HG03103 (cell line): ENCODE measurements around the gene NFKBIE.

Experiments used
- ATAC-seq: cut with Tn5 transposase; IDR thresholded peaks from one replicate; pipeline ENCODE4 v1.9.1; 2021; ENCODE audit warnings: low read depth; ENCODE audit not compliant: unreplicated experiment

NFKBIE gene

DNA sequence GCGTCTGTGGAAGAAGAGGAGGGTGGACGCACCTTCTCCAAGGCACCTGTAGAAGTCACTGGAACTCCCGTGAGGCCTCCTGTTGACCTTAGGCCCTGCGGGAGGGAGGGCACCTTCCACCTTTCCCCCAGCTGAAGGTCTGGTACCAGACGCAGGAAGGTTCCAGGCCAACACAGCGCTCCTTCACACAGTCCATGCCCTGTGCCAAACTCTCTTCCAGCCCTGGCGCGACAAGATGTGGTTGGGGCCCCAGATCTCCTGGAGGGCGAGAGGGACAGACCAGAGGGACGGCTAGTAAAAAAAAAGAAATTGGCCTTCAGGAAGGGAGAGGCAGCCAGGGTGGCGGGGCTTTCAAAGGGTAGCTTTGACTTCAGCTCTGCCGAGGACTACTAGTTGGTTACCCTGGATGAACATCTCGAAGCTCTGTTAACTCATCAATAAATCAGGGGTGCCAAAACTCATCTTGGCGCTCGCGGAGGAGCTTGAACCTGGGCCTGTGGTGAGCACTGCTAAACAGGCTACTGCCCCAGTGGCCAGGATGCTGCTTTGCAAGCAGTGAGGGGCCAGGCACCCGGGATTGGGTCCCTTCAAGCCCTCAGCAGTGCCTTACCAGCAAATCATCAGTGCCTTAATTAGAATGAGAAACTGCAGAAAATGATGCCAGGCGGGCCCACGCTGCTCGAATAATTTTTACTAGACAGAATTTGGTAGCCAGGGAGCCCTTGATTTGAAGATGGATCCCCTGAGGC, 32.9 kb upstream of the NFKBIE start:
- ATAC-seq = no peak

DNA sequence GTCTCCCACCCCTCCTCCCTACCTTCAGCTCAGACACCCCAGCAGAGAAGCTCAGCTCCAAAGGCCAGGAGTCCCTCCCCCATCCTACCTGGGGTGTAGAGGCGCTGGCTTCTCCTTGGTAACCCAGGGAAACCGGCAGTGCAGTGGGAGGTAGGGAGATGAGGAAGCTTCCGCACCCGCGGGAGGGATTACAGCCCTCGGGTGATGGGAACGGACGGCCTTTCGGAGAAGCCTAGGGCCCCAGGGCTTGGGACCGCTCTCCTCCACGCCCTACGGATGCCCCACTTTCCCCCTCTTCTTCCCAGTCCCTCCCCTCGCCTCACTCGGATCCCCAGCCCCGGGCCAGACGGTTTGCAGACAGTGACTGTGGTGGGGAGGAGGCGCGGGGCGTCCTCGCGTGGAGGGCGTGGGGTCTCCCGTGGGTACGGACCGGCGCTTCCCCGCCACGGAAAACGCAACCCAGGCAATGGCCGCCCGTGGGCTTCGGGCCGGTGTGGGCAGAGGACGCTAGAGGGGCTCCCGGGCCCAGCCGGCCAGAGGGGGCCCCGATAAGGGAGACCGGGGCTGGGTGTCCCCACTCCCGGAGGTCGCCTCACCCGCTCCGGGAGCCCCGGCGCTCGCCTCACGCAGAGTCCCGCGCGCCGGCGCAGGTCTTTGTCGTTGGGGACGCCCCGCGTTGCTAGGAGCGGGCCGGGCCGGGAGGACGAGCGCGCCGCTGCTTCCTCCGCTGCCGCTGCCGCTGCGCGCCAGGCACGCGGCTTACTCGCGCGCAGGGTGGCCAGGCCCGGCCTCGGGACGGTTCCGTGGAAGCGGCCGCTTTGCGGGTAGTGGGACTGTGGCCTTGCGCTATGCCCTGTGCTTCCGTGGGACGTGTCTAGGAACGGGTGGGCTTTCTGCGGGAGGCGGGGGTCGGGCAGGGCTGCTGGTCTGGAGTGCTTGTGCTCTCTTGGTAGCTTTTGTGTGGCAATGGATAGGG, 32.0 kb upstream of the NFKBIE start:
- no peak for ATAC-seq

DNA sequence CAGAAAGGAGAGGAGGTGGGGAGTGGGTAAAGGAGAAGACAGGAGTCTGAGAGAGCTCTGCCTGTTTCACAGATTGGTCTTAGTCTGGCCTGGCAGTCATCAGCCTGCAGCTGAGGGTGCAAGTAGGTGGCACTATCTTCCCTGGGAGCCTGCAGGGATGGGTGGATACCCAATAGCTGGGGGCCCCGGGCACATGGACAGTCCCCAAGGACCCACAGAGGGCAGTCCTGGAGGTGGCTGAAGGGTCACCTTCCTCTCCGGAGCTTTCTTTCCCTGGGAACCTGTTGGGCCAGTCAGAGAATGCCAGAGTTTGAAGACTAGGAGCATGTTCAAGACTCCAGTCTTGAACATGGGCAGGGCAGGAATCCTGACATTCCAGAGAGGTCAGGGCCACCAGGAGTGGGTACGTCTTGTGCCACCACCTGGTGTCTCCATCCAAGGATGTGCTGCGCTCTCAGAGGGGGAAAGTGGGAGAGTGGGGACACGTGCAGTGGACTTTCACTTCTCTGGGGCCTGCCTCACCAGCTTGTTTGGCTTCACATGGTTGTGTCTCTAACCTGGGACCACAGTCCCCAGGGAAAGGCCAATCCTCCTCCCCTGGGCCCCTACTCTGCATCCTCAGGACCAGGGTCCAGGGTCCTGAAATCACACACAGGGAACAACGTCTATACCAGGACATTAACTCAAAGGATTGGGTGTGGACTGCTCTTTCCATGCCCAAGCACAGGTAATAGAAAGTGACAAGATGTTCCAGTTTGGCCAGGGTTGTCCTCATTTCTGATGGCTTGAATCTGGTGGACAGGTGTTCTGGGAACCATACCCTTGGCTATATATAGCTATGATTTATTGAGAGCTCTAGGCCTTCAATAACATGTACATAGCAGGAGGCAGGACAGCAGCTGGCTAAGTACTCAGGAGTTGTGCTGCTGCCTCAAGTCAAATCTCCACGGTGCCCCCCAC, 29.8 kb upstream of the NFKBIE start:
- ATAC-seq = no peak

DNA sequence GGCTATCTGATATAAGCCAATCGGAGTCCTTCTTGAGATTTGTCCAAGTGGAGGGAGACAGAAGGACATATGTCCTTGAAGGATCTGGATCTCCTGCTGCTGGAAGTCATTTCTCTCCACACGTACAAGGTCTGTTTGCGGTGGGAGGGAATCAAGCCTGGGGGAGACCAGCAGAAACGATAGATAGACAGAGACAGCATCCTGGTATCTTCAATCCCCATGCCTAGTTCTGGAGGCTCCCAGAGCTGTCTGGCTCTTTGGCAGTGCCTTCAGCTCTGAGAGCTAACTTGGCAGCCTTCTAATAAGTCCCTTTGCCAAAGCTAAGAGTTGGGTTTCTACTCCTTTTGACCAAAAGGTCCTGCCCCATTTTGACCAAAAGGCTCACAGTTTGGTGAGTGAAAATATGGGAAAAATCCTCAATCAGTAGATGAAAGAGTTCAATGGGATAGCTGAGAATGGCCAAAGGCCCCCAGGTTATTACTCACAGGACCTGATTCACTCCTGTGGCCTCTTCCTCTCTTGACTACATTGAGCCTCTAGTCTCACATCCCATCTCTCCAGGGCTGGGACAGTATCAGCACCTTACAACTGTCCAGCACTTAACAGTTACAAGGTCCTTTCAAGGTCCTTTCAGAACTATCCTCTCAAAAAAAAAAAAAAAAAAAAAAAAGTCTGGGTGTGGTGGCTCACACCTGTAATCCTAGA, 27.5 kb upstream of the NFKBIE start:
- no peak for ATAC-seq

DNA sequence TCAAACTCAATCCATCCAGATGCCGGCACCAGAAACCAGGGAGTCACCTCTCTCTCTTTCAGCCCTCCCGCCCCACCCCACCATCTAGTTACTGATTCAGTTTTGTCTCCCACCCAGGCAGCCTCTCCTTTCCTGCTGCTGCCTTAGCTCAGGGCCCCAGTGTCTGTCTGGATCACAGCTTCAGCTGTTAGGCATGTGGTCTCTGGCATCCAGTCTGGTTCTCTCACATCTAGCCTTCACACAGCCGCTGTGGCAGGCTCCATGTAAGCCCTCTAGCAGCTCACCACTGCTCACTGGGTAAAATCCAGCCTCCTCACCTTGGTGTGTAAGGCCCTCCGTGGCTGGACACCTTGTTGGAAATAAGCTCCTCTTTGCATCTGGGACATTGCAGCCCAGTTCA, 26.5 kb upstream of the NFKBIE start:
- ATAC-seq = no peak

DNA sequence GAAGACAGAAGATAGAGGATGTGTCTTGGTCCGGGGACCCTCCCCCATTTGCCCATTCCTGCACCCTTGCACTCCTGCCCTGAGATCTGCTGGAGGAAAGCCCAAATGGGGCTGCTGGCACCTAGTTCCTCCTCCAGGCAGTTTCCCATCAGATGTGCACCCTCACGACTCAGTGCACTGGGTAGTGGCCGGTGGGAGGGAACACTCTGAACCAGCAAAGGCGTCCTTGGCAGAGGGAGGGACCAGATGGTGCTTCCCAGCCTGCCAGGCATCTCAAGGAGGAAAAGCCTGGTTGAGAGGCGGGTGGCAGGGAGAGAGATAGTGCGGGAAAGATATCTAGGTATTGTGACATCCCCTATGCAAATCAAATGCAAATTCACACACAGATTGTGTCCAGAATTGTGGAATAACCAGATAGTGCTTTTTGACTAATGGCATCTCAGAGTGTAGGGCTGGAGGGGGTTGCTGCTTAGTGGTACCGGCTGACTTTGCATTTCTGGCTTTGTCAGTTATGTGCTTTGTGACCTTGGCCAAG, 24.4 kb upstream of the NFKBIE start:
- ATAC-seq = no peak

DNA sequence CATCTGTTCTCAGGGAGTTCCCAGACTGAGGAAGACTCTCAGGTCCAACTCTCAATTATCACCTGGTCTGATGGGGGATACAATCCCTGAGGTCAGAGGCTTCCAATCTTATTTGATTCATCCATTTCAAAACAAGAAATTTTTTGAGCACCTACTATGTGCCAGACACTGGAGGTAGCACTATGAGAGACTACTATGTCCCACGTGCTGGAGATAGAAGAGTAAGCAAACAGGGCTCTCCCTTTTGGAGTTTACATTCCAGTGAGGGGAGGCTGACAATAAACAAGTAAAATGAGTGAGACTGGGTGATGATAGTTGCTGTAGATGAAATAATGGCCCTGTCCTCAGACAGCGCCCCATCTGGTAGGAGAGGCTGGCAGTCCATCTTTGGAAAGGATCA, 21.4 kb upstream of the NFKBIE start:
- no peak for ATAC-seq

DNA sequence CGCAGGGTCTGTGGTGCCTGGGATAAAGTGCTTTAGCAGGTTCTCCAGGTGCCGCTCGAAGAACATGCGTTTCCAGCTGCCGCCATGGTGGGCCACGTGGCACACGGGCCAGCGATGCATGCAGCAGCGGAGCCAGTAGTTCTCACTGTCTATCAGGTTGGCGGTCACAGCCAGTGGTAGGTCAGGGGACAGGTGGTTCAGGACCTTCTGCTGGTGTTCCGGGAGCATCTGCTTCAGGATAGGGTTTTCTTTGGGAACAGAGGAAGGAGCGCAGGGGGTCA, 20.9 kb upstream of the NFKBIE start:
- no peak for ATAC-seq

DNA sequence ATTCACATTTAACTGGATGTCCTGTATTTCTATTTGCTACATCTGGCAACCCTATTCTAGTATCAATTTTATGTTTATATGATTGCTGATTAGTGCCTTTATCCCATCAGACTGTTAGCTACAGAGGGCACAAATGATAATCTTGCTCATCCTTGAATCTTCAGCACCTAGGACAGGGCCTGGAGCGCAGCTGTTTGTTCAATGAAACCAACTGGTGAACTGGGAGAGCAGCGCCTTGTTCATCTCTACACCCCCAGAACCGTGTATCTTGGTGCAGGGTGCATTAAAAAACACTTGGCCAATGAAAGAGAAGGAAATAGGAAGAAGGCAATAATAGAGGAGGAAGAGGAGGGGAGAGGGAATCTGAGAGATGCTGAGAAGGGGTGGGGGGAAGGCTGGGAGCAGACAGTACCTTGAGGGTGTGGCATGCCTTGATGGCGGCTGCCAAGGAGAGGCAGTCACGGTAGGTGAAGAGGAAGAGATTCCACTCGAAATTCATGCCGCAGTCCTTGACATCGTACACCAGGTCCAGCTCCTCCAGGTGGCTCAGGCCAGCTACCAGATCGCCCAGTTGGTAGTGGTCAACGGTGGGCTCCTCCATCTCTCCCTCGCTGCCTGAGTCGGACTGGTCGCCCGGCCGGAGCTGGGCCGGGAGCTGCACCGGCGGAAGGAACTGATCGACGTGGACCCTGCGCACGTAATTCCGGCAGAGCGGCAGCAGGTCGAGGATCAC, 20.4 kb upstream of the NFKBIE start:
- ATAC-seq = no peak

DNA sequence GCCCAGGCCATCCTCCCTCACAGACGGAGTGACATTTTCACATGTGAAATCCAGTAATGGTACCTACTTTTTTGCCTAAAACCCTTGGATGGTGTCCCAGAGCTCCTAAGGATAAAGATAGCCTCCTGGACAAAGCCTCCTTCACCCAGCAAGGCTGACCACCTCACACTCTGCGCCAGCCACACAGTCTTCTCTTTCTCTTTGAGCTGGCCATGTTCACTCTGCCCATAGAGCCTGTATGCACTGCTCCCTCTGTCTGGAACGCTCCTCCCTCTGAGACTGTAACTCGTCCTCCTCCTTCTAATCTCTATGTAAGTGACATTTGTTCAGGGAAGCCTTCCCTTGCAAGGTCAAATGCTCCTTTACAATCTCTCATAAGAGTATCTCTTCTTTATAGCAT, 19.5 kb upstream of the NFKBIE start:
- no peak for ATAC-seq

DNA sequence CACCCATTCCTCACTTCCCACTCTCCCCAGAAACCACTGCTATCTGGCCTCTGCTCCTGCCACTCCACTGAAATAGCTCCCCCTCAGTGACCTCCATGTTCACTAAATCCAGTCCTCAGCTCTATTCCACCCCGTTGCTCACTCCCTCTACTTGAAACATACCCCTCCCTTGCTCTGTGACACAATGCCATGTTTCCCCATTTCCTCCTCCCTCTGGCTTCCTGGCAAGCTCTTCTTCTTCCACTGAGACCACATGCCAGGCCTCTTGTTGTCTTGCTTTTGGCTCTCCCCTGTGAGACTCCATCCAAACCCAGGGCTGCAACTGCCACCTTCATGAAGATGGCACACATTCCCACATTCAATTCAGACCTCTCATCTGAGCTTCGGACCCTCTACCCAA, 18.8 kb upstream of the NFKBIE start:
- no peak for ATAC-seq

DNA sequence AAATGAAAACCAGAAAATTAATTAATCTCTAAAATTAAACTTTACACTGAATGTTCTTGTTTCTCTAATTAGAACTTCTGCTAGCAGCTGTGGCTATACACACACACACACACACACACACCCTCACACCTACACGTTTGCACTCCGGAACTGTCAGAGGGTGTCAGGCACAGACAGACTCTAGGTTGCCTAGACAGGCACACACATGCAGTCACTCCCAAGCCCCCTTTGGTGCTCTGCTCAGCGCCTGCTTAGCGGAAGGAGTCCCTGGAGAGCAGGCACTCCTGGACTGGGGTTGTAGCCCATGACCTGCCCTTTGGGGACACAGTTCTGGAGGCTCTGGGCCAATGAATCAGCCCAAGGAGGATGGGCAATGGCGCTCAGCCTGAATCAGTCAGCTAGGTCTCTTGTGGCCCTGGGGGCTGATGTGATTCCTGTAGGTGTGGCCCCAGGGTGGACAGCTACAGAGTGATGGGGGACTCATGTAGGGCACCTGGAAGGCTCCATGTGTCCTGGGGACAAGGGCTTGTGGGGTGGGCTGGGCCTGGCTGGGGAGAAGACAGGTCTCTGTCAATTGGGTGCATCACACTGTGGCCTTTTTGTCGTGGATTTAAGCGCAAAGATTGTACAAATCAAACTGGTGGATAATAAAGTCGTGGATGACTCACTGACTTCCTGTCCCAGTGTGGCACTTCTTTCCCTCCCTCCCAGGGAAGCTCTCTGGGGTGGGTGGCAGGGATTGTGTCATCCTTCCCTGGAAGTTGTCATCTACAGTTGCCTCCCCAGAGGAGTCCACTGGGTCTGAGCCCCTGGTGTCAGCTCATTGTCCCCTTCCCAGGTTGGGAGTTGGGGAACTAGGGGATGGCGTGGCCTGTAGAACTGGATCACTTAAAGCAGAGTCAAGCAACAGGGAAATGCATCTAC, 13.7 kb upstream of the NFKBIE start:
- ATAC-seq = no peak

DNA sequence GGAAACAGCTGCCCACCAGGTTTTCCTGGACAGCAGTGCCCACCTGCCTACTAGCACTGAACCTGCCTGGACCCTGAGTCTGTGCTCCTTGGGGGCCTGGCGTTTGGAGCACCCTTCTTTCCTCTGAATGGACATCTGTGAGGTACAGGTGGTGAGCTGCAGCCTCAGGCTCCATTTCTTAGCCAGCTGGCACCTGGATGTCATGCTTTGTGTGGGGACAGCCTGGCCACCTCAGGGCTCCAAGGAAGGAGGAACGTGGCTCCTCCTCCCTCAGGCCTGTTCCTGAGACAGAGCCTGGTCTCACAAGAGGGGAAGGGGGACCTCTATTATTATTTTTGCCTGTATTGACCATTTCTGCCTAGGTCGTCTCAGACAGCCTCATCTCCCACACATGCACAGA, 13.0 kb upstream of the NFKBIE start:
- no peak for ATAC-seq

DNA sequence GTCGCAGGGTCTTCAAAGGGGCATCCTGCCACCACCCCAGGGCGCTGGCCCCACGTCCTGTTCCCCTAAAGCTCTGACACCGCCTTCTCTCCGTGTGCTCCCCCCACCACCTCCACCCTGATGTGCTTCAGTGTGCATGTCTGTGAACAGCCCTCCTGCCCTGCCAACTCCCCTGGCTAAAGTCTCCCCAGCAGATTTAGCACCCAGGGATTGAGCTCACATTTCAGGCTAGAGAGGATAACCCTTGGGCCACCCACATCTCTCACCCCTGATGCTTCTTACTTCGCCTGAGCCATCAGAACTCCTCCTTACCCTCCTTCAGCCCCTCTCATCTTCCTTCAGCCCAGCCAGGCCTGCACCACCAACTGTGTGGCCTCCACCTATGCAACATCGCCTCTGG, 12.4 kb upstream of the NFKBIE start:
- ATAC-seq = no peak

DNA sequence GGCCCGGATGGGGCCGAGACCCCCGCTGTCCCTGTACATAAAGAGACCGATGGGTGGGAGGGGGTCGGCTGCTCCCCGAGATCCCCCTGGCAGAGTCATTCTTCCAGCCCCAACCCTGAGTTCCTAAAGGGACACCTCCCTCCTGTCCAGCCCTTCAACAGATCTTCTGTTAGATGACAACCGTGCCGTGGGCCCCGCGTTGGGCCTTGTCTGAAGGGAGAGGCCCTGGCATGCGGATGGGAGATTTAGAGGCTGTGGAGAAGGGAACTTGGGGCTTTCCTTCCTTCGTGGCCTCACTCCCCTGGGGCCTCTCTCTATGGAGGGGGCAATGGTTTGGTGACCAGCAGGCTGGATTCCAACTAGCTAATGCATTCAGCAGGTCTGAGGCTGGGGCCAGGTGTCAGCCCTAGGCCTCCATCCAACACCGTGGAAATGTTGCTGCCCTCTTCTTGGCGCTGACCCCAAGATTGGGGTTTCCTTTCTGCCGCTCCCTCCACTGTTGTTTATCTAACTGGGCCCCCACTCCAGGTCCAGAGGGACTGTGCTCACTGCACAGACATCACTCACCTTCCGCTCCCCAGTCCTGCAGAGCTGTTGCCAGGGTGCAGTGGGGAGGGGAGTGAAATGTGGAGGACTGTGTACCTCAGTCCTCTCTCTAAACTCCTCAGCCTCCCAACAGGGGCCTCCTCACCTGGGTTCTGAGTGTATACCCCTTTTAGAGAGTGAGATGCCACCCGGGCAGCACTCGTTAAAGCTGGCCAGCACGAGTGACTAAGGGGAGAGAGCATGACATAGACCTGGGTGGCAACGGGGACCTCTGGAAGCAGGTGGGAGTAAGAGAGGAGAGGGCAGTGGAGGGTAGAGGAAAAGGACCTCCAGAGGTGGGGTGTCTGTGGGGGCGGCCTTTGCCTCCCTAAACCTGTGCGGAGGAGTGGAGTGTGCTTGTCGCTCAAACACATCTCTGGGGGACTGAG, 11.6 kb upstream of the NFKBIE start:
- ATAC-seq = no peak

DNA sequence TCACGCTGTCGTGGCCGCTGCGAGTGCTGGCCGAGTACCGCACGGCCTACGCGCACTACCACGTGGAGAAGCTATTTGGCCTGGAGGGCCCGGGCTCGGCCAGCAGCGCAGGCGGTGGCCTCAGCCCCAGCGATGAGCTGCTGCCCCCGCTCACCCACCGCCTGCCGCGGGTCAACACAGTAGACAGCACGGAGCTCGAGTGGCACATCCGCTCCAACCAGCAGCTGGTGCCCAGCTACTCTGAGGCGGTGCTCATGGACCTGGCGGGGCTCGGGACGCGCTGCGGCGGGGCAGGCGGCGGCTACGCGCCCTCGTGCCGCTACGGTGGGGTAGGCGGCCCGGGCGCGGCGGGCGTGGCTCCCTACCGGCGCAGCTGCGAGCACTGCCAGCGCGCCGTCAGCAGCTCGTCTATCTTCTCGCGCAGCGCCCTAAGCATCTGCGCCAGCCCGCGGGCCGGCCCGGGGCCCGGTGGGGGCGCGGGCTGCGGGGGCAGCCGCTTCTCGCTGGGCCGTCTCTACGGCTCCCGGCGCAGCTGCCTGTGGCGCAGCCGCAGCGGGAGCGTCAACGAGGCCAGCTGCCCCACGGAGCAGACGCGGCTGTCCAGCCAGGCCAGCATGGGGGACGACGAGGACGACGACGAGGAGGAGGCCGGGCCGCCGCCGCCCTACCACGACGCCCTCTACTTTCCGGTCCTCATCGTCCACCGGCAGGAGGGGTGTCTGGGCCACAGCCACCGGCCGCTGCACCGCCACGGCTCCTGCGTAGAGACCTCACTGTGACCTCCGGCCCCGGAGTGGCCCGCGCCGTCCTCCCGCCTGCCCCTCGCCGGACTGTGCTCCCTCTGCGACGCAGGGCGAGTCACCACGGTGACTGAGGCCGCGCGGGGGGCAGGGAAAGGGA, 10.6 kb upstream of the NFKBIE start:
- no peak for ATAC-seq
